H9 (cell line): ENCODE data around the gene ZC3HAV1L. TPM values are rescaled to one million over a fixed set of nuclear protein-coding genes. Genes with fewer than 3 reads are reported as not detected.
A peak's percentile ranks its signal among the peaks of the same experiment; 100 is the strongest.

Experiments used
- DNase-seq: peaks from one replicate; pipeline ENCODE4 v3.0.0-alpha.2; 2017
- H2AFZ ChIP-seq: one replicate; pipeline ENCODE4 v1.6.1; 2013; ENCODE audit warnings: mild to moderate bottlenecking, low read length, control low read depth, moderate library complexity
- H2AK5ac ChIP-seq: 2 replicates; pipeline ENCODE4 v1.6.1; 2013; ENCODE audit warnings: low read length, control low read depth, mixed read lengths; ENCODE audit not compliant: insufficient read length
- H2BK120ac ChIP-seq: one replicate; pipeline ENCODE4 v1.6.1; 2013; ENCODE audit warnings: low read depth, mild to moderate bottlenecking, low read length, control low read depth, inconsistent platforms; ENCODE audit not compliant: poor library complexity, severe bottlenecking
- H2BK12ac ChIP-seq: 2 replicates; pipeline ENCODE4 v1.6.1; 2013; ENCODE audit warnings: low read length, control low read depth, mixed read lengths, low read depth; ENCODE audit not compliant: insufficient read length
- H2BK15ac ChIP-seq: 2 replicates; pipeline ENCODE4 v1.6.1; 2013; ENCODE audit warnings: low read depth, low read length, control low read depth
- H2BK20ac ChIP-seq: one replicate; pipeline ENCODE4 v1.6.1; 2013; ENCODE audit warnings: low read depth, mild to moderate bottlenecking, low read length, control low read depth, inconsistent platforms; ENCODE audit not compliant: poor library complexity, severe bottlenecking
- H2BK5ac ChIP-seq: 2 replicates; pipeline ENCODE4 v1.6.1; 2013; ENCODE audit warnings: low read length, control low read depth, mixed read lengths; ENCODE audit not compliant: insufficient read length
- H3K14ac ChIP-seq: 2 replicates; pipeline ENCODE4 v1.6.1; 2013; ENCODE audit warnings: low read length, control low read depth; ENCODE audit not compliant: insufficient read depth
- H3K18ac ChIP-seq: 2 replicates; pipeline ENCODE4 v1.6.1; 2013; ENCODE audit warnings: low read depth, mild to moderate bottlenecking, mixed read lengths, low read length, control low read depth; ENCODE audit not compliant: insufficient read length
- H3K23ac ChIP-seq: 2 replicates; pipeline ENCODE4 v1.6.1; 2013; ENCODE audit warnings: low read length, control low read depth, mixed read lengths, low read depth; ENCODE audit not compliant: insufficient read length
- H3K23me2 ChIP-seq: 2 replicates; pipeline ENCODE4 v1.6.1; 2013; ENCODE audit warnings: low read depth, mild to moderate bottlenecking, mixed read lengths, low read length, control low read depth; ENCODE audit not compliant: insufficient read length, poor library complexity, severe bottlenecking
- H3K27ac ChIP-seq: 2 replicates; pipeline ENCODE4 v1.5.1; 2013; ENCODE audit warnings: low read length, control low read depth, mixed read lengths, low read depth; ENCODE audit not compliant: insufficient read length
- H3K27me3 ChIP-seq: 2 replicates; pipeline ENCODE4 v1.6.1; 2013; ENCODE audit warnings: low read length, control low read depth, inconsistent platforms; ENCODE audit not compliant: insufficient read depth
- H3K4ac ChIP-seq: 2 replicates; pipeline ENCODE4 v1.6.1; 2013; ENCODE audit warnings: low read depth, mild to moderate bottlenecking, control low read depth, inconsistent platforms, low read length, moderate library complexity
- H3K4me1 ChIP-seq: 2 replicates; pipeline ENCODE4 v1.6.1; 2013; ENCODE audit warnings: low read length, control low read depth, inconsistent platforms; ENCODE audit not compliant: insufficient read depth
- H3K4me2 ChIP-seq: 2 replicates; pipeline ENCODE4 v1.6.1; 2013; ENCODE audit warnings: low read length, control low read depth, mixed read lengths; ENCODE audit not compliant: insufficient read length, insufficient read depth
- H3K56ac ChIP-seq: 2 replicates; pipeline ENCODE4 v1.6.1; 2013; ENCODE audit warnings: low read depth, mild to moderate bottlenecking, mixed read lengths, low read length, control low read depth; ENCODE audit not compliant: insufficient read length
- H3K79me1 ChIP-seq: 2 replicates; pipeline ENCODE4 v1.6.1; 2013; ENCODE audit warnings: low read depth, mild to moderate bottlenecking, moderate library complexity, low read length, control low read depth, inconsistent platforms; ENCODE audit not compliant: insufficient read depth, poor library complexity, severe bottlenecking
- H3K79me2 ChIP-seq: 2 replicates; pipeline ENCODE4 v1.6.1; 2013; ENCODE audit warnings: low read length, control low read depth, inconsistent platforms; ENCODE audit not compliant: insufficient read depth
- H3K9ac ChIP-seq: 2 replicates; pipeline ENCODE4 v1.6.1; 2013; ENCODE audit warnings: low read length, control low read depth, mixed read lengths; ENCODE audit not compliant: insufficient read length; ENCODE audit errors: extremely low read depth
- H3K9me3 ChIP-seq: one replicate; pipeline ENCODE4 v1.6.1; 2013; ENCODE audit warnings: low read depth, low read length, inconsistent platforms; ENCODE audit not compliant: control insufficient read depth
- H3T11ph ChIP-seq: one replicate; pipeline ENCODE4 v1.6.1; 2013; ENCODE audit warnings: mild to moderate bottlenecking, low read length, control low read depth, inconsistent platforms
- H4K20me1 ChIP-seq: one replicate; pipeline ENCODE4 v1.6.1; 2013; ENCODE audit not compliant: control insufficient read depth, insufficient read length, insufficient read depth
- H4K5ac ChIP-seq: 2 replicates; pipeline ENCODE4 v1.6.1; 2013; ENCODE audit warnings: low read depth, mild to moderate bottlenecking, mixed read lengths, low read length, control low read depth; ENCODE audit not compliant: insufficient read length
- H4K8ac ChIP-seq: replicated peaks from 2 replicates; pipeline ENCODE4 v1.6.1; 2013; ENCODE audit warnings: low read length, control low read depth, mixed read lengths, low read depth; ENCODE audit not compliant: insufficient read length
- H4K91ac ChIP-seq: 2 replicates; pipeline ENCODE4 v1.6.1; 2013; ENCODE audit warnings: low read depth, mild to moderate bottlenecking, moderate library complexity, mixed read lengths, low read length, control low read depth; ENCODE audit not compliant: insufficient read length
- H3K27ac Mint-ChIP-seq, 3 experiments: 2 replicates in 2 of 3; 3 replicates in 1 of 3; pipeline ENCODE4 v1.8.0; 2020 to 2021; ENCODE audit warnings: mixed read lengths in 3 of 3, mild to moderate bottlenecking in 1 of 3, moderate library complexity in 1 of 3
- H3K27me3 Mint-ChIP-seq: 2 replicates; pipeline ENCODE4 v1.8.0; 2021; ENCODE audit warnings: low read depth, mild to moderate bottlenecking, moderate library complexity, mixed read lengths
- H3K36me3 Mint-ChIP-seq, 3 experiments: 2 replicates in 2 of 3; 3 replicates in 1 of 3; pipeline ENCODE4 v1.8.0; 2020 to 2021; ENCODE audit warnings: low read depth in 3 of 3, mixed read lengths in 3 of 3; ENCODE audit not compliant: insufficient read depth in 1 of 3
- H3K4me1 Mint-ChIP-seq, 2 experiments: 2 replicates each; pipeline ENCODE4 v1.8.0; 2020; ENCODE audit warnings: mixed read lengths in 2 of 2
- H3K4me3 Mint-ChIP-seq, 2 experiments: 2 replicates in 1 of 2; 3 replicates in 1 of 2; pipeline ENCODE4 v1.8.0; 2020 to 2021; ENCODE audit warnings: mild to moderate bottlenecking in 2 of 2, mixed read lengths in 2 of 2, moderate library complexity in 1 of 2
- H3K9me3 Mint-ChIP-seq, 2 experiments: 2 replicates in 1 of 2; 3 replicates in 1 of 2; pipeline ENCODE4 v1.8.0; 2020; ENCODE audit warnings: mild to moderate bottlenecking in 2 of 2, mixed read lengths in 2 of 2, moderate library complexity in 1 of 2
- WGBS: extraction: QIAGEN DNeasy Blood & Tissue Kit; methylation state at CpG from one replicate; pipeline ENCODE4 v1.1.7; 2013; ENCODE audit warnings: missing lambda C conversion rate, low lambda C conversion rate, mixed read lengths; ENCODE audit not compliant: insufficient read length; ENCODE audit errors: extremely low coverage; 5-methylcytosine and 5-hydroxymethylcytosine counted together
- total RNA-seq: library from RNA; stranded (reverse); gene quantifications from 2 replicates; pipeline ENCODE4 v1.2.1, GENCODE V29; 2021
- TF ChIP-seq, protein P1 (sequence below): fragments of 200-600 bp; sonication (generic); conservative IDR thresholded peaks from 3 replicates; pipeline ENCODE4 v1.8.0; 2021; ENCODE audit warnings: antibody characterized with exemption, mild to moderate bottlenecking

Gene ZC3HAV1L
- total RNA-seq, 1 experiment from 2014 or later: not detected

DNA sequence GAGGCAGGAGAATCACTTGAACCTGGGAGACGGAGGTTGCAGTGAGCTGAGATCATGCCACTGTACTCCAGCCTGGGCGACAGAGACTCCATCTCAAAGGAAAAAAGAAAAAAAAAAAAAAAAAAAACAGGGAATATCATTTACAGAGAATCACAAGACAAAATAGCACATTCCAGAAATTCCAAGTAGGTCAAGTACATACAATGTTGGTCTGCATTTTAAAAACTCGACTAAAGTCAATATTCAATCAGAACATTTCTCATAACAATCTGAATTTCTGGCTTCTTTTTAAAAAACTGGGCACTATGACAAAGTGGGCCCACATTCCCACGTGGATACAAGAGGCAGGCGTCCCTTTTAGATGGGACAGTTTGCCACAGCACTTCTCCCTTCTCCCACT lies 12.8 kb downstream of the ZC3HAV1L start:
- Histone ChIP-seq H3K14ac (no peak overlapping the region), H2BK5ac (no peak overlapping the region), H3T11ph (no peak overlapping the region), H2BK120ac (no peak overlapping the region), H3K4ac (no peak overlapping the region), H2BK15ac (no peak overlapping the region), H3K4me2 (no peak overlapping the region), H2BK12ac (no peak overlapping the region), H3K4me1 (no peaks in the 10 kb centered on the region; the same call in 1 of the 2 replicates), H4K20me1 (no peaks in the 10 kb centered on the region), H3K27ac (no peak overlapping the region), H3K79me2 (no peaks in the 10 kb centered on the region), H3K9ac (no peak overlapping the region), H3K9me3 (no peaks in the 10 kb centered on the region), H4K5ac (no peak overlapping the region), H2AFZ (no peak overlapping the region), H3K27me3 (no peaks in the 10 kb centered on the region), H3K23me2 (no peaks in the 10 kb centered on the region), H2BK20ac (no peak overlapping the region), H3K56ac (no peak overlapping the region), H3K18ac (no peak overlapping the region), H4K91ac (no peak overlapping the region), H4K8ac (no peak overlapping the region), H3K23ac (no peak overlapping the region), H3K79me1 (no peaks in the 10 kb centered on the region), H2AK5ac (no peak overlapping the region)
- TF ChIP-seq, protein P1, sequence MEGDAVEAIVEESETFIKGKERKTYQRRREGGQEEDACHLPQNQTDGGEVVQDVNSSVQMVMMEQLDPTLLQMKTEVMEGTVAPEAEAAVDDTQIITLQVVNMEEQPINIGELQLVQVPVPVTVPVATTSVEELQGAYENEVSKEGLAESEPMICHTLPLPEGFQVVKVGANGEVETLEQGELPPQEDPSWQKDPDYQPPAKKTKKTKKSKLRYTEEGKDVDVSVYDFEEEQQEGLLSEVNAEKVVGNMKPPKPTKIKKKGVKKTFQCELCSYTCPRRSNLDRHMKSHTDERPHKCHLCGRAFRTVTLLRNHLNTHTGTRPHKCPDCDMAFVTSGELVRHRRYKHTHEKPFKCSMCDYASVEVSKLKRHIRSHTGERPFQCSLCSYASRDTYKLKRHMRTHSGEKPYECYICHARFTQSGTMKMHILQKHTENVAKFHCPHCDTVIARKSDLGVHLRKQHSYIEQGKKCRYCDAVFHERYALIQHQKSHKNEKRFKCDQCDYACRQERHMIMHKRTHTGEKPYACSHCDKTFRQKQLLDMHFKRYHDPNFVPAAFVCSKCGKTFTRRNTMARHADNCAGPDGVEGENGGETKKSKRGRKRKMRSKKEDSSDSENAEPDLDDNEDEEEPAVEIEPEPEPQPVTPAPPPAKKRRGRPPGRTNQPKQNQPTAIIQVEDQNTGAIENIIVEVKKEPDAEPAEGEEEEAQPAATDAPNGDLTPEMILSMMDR: no peak
- no CpG with 5 or more reads among the region's 5 CpGs for WGBS
- no peaks in the 10 kb centered on the region for H3K27me3 Mint-ChIP-seq
- H3K4me3 Mint-ChIP-seq: no peak overlapping the region
- no peak for DNase-seq
- H3K4me1 Mint-ChIP-seq: peaks cover 8 to 10% of the 10 kb centered on the region in 2 experiments
- H3K9me3 Mint-ChIP-seq: no peaks in the 10 kb centered on the region; a peak in 1 of 5 replicates
- H3K27ac Mint-ChIP-seq: 0 out of 7 replicates have a peak overlapping the region, but pooled peaks of 1 of the 3 experiments have one; percentile 40
- H3K36me3 Mint-ChIP-seq: no peaks in the 10 kb centered on the region
